GM10266 (cell line): ENCODE measurements around the gene CDV3.

ENCODE experiments used
- DNase-seq: peaks from one replicate; pipeline ENCODE4 v3.0.0; 2012; ENCODE audit errors: extremely low spot score
- CTCF ChIP-seq: IDR thresholded peaks from 2 replicates; pipeline ENCODE4 v1.5.1; 2012; ENCODE audit warnings: mild to moderate bottlenecking, low read depth; ENCODE audit not compliant: control insufficient read depth, insufficient read depth; ENCODE audit errors: missing control alignments

Gene CDV3

GRCh38 chr3:133629146-133629545 lies 55.7 kb downstream of the CDV3 start:
- DNase-seq = no peak
- no peak for TF ChIP-seq CTCF

- no peak for DNase-seq
- TF ChIP-seq CTCF = no peak
These were observed 60.0 kb downstream of the CDV3 start for GRCh38 chr3:133633439-133633838.
